GM19035 (cell line): ENCODE data around the gene MON2.

Experiments used
- ATAC-seq: cut with Tn5 transposase; IDR thresholded peaks from one replicate; pipeline ENCODE4 v1.9.1; 2021; ENCODE audit not compliant: unreplicated experiment

MON2 gene

DNA sequence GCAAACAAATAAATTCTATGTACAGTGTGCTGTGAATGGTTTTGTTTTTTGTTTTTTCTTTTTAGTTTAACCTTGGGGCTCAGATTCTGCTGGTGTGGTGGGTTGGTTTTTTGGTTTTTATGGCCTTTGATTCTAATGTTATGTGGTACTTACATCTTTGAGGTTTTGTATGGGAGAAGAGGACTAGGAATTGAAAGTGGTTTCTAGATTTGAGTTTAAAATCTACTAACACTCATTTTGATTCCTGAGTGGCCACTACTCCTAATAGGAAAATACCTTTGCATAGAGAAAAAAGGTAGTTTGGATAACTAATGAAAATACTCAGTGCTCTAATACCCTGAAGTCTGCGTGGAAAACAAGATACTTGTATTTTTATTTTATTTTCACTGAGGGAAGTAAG lies 137.7 kb downstream of the MON2 start:
- ATAC-seq: no peak

- no peak for ATAC-seq
Measured at GRCh38 chr12:62604871-62605270, 138.2 kb downstream of the MON2 start.

GRCh38 chr12:62605981-62606380 lies 139.4 kb downstream of the MON2 start:
- no peak for ATAC-seq

DNA sequence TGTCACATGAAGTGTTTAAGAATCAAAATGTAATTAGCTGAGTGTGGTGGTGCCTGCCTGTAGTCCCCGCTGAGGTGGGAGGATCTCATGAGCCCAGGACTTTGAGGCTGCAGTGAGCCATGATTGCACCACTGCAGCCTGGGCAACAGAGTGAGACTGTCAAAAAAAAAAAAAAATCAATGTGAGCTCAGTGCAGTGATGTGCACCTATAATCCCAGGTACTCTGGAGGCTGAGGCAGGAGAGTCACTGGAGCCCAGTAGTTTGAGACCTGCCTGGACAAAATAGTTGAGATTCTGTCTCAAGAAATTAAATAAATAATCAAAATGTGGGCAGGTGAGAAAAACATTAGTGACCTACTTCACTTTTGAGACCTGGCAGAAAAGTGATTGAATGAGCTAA lies 140.0 kb downstream of the MON2 start:
- no peak for ATAC-seq

- ATAC-seq: no peak
Measured at GRCh38 chr12:62613081-62613480, 146.5 kb downstream of the MON2 start.

DNA sequence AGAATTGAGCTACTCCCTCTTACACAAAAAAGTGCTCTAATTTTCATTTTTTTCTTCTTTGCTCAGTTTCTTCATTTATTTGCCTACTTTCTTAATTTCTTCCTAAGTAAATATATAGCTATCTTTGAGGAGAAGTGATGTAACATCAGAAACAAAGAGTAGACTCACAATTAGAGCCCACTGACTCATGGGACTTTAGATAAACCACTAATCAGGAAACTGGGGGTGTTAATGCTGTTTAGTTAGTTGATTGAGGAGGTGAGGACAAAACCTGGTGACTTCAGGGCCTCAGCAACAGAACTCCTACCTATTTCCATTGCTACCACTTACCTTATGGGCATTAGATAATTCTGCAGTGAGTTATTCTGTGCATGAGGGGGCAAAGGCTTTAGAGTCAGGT lies 151.7 kb downstream of the MON2 start:
- ATAC-seq: no peak

DNA sequence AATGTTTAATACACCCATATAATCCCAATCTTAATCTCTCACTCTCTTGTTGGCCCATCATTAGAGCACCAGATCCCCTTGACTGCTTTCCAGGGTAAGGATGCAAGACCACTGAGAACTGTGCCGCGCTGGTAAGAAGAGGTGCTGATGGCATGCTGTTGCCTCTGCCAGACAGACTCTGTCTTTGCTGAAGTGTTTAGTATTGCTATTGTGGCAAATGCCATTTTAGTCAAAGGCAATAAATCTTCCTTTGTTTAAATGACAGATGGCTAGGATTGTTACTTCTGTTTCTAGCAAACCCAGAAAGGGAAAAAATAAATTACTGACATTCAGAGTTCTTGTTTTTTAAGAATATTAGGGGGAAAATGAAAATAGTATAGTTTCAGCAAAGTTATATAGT lies 152.3 kb downstream of the MON2 start:
- no peak for ATAC-seq

DNA sequence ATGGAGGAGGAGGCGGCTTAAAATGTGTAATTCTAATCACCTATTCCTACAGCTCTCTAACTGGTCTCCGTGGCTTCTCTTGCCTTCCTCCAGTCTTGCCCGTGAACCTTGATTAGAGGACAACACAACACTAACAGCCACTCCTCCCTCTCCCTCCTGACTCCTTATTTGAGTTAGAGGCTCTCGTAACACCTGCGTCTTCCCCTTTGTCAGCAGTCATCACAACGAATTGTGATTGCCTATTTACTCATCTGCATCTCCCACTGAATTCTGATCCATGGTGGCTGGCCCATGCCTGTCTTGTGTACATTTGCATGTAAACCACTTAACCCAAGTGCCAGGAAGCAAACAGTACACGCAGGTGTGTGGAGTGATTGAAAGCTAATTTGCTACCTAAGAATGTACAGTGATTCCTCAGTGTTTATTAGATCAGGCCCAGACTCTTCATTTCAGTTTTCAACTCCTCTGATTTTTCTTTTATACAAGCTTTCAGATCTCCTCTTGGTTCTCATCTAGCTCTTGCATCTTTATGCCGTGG lies 154.5 kb downstream of the MON2 start:
- no peak for ATAC-seq

- ATAC-seq: no peak
Measured at GRCh38 chr12:62622177-62622576, 155.6 kb downstream of the MON2 start.

DNA sequence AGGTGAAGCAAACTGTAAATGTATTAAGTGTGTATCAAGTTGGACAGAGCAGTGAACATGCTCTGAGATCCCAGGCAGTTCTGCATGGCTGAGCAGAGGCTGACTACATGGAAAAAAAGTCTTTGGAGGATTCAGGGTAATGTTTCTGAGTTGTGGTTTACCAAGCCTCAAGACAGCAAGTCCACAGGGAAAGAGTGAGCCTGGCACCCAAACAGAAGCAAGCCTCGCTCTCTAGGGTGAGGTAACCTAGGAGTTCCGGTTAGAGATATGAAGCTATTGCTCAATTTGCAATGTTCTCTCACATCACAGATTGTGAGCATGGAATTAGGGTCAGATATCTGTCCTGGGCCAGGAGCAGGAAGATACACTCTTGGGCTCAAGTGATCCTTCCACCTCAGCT lies 158.6 kb downstream of the MON2 start:
- no peak for ATAC-seq

GRCh38 chr12:62627181-62627580 lies 160.6 kb downstream of the MON2 start:
- no peak for ATAC-seq

DNA sequence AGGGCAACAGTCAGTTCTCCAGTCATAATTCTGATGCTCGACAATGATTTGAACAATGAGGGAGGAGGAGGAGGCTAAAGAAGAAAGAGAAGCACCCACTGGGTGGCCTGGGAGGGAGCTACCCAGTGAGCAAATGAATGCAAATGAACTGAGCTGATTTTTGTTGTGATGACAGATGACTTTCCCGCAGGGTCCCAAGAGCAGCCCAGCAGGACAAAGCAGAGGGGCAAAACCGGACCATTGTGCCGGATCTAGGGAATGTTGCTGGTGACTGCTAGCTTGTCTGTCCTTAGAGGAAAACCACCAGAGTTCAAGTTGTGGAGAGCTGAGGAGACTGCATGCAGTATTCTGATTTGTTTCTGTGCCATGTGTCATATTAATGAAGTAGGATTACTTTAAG lies 162.8 kb downstream of the MON2 start:
- no peak for ATAC-seq

GRCh38 chr12:62629971-62630739 lies 163.5 kb downstream of the MON2 start:
- ATAC-seq: no peak

DNA sequence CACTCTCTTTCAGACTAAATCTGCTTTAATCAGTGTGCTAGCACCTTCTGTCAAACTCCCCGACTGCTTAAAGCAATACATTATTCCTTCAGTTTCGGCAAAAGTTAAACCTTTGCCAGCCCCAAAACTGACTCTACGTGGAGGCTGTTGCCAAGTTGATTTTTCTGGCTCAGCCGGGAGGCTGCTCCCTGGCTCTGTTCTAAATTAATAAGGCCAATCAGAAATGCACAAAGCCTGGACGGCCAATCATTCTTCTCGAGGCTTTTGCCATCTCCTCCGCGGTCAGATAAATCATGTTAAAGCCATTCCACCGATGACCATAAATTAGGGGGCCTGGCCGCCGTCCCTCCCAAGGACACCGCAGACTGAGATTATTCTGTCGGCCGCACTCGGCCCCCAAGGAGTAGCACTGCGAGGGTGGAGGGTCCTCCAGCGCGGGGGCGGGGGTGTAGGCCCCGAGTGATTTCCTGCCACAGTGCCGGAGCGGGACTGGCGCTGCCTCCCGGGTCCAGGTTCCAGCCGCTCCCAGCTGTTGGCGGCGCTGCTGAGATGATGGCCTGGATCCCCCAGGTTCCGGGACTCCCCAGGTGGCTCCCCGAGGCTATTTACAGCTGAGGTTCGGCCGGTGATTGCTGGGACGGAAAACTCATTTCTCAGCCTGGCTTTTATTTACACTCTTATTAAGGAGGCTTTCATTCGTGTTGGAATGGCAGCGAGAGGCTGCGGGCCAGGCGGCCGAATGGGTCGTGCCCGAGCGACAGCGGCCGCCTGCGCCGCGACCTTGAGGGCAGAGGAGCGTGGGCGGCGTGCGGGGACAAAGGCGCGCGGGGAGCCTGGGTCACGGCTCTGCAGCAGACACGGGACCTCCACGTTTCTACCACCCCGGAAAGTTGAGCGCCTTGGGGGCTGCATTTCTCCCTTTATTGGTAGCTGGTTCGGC lies 165.1 kb downstream of the MON2 start:
- ATAC-seq: peak; percentile 69

GRCh38 chr12:62632411-62632918 lies 165.8 kb downstream of the MON2 start:
- ATAC-seq: peak; percentile 47

DNA sequence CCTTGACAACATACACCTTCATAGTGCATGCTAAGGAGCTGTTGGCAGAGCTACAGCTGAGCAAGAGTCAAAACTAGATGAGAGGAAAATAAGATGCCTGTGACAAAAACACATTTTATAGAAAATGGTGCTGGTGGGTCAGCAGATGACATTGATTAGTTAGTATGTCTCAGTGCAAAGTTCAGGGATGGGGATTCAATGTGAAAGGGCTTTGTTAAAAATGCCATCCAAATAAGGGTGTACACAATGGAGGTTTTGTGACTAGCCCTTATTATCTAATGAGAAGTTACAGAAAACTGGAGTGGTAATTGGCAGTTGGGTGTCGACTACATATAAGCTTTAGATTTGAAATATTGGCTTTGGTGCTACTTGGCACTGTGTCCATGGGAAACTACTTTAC lies 169.0 kb downstream of the MON2 start:
- no peak for ATAC-seq

GRCh38 chr12:62637679-62638078 lies 171.1 kb downstream of the MON2 start:
- ATAC-seq: no peak

DNA sequence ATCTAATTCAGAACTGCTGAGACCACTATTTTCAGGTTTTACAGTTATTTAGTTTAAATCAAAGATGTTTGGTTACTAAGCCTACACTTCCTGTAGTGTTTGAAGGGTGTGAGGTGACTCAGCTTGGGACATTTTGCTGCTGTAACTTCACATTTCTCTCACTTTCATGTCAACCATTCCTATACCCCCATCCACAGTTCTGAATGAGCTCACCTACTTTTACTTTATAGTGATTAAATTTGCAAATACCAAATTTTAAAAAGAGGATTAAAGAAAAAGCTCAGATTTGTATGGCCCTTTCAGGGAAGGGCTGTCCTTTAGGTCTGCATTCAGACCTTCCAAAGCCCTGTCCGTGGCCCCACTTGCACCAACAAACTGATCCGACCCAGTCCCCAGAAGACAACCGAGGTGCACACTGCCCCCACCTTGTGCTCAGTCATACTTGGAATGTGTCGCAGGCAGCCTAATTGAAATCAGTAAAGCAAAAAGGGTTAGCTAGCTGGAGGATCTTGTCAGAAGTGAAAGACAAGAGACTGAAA lies 174.4 kb downstream of the MON2 start:
- ATAC-seq: peak; percentile 87

GRCh38 chr12:62642486-62642885 lies 175.9 kb downstream of the MON2 start:
- ATAC-seq: no peak

GRCh38 chr12:62643486-62643885 lies 176.9 kb downstream of the MON2 start:
- no peak for ATAC-seq

- no peak for ATAC-seq
Measured at GRCh38 chr12:62646566-62646965, 179.9 kb downstream of the MON2 start.
